Liver (tissue), 9 donors: ENCODE results near the gene BEAN1. TPM values are rescaled to one million over a fixed set of nuclear protein-coding genes. Genes with fewer than 3 reads are reported as not detected.
A peak's percentile ranks its signal among the peaks of the same experiment; 100 is the strongest.

Experiments
- DNase-seq: peaks from one replicate; pipeline ENCODE4 v3.0.0-alpha.2; 2017; ENCODE audit warnings: low spot score
- H3K27ac ChIP-seq, 2 donors: one replicate each; pipeline ENCODE4 v1.7.0; 2013; ENCODE audit warnings: inconsistent platforms in 2 of 2, low read length in 2 of 2, control low read depth in 1 of 2, low read depth in 1 of 2, mild to moderate bottlenecking in 1 of 2
- H3K27me3 ChIP-seq, 4 donors: one replicate each; pipeline versions ENCODE4 v1.6.1 to v1.7.0; 2013; ENCODE audit warnings: low read length in 3 of 4, inconsistent platforms in 1 of 4, mild to moderate bottlenecking in 1 of 4, moderate library complexity in 1 of 4; ENCODE audit not compliant: control insufficient read depth in 4 of 4, insufficient read depth in 4 of 4
- H3K36me3 ChIP-seq, 4 donors: one replicate each; pipeline versions ENCODE4 v1.6.1 to v1.7.0; 2013; ENCODE audit warnings: low read length in 3 of 4, mild to moderate bottlenecking in 3 of 4, low read depth in 1 of 4, moderate library complexity in 1 of 4; ENCODE audit not compliant: control insufficient read depth in 4 of 4, insufficient read depth in 3 of 4
- H3K4me1 ChIP-seq, 4 donors: one replicate each; pipeline versions ENCODE4 v1.6.1 to v1.7.0; 2013; ENCODE audit warnings: low read length in 3 of 4, mild to moderate bottlenecking in 3 of 4, moderate library complexity in 1 of 4; ENCODE audit not compliant: control insufficient read depth in 4 of 4, insufficient read depth in 4 of 4
- H3K4me3 ChIP-seq, 3 donors: one replicate each; pipeline versions ENCODE4 v1.6.1 to v1.7.0; 2013; ENCODE audit warnings: low read length in 3 of 3, control low read depth in 1 of 3, low read depth in 1 of 3, mild to moderate bottlenecking in 1 of 3
- H3K9ac ChIP-seq, 2 donors: one replicate each; pipeline ENCODE4 v1.7.0; 2013; ENCODE audit warnings: low read length in 2 of 2, mild to moderate bottlenecking in 2 of 2, moderate library complexity in 2 of 2, control low read depth in 1 of 2, low read depth in 1 of 2
- H3K9me3 ChIP-seq, 4 donors: one replicate each; pipeline versions ENCODE4 v1.6.1 to v1.7.0; 2013; ENCODE audit warnings: low read length in 3 of 4; ENCODE audit not compliant: control insufficient read depth in 4 of 4
- ATF3 ChIP-seq: IDR thresholded peaks from 2 replicates; pipeline ENCODE4 v1.6.1; 2016; ENCODE audit warnings: antibody characterized with exemption
- CTCF ChIP-seq: fragments of 150-350 bp; IDR thresholded peaks from 2 replicates; pipeline ENCODE4 v1.5.1; 2017; ENCODE audit warnings: improper control_type of control experiment, low read depth, low read length; ENCODE audit not compliant: missing input control
- EGR1 ChIP-seq, 2 donors: IDR thresholded peaks; 2 replicates each; pipeline ENCODE4 v1.6.1; 2016 to 2018; ENCODE audit warnings: antibody characterized with exemption in 2 of 2, low read depth in 2 of 2
- FOXA2 ChIP-seq: IDR thresholded peaks from 2 replicates; pipeline ENCODE4 v1.6.1; 2016; ENCODE audit warnings: antibody characterized with exemption
- GABPA ChIP-seq, 2 donors: IDR thresholded peaks in 1 of 2; conservative IDR thresholded peaks in 1 of 2; 2 replicates each; pipeline ENCODE4 v1.6.1; 2016; ENCODE audit warnings: antibody characterized with exemption in 2 of 2, mild to moderate bottlenecking in 1 of 2, moderate library complexity in 1 of 2
- HNF4A ChIP-seq, 2 donors: conservative IDR thresholded peaks; 2 replicates each; pipeline ENCODE4 v1.6.1; 2016; ENCODE audit warnings: antibody characterized with exemption in 2 of 2, mild to moderate bottlenecking in 2 of 2
- HNF4G ChIP-seq: IDR thresholded peaks from 2 replicates; pipeline ENCODE4 v1.6.1; 2016; ENCODE audit warnings: antibody characterized with exemption
- MAX ChIP-seq: IDR thresholded peaks from 2 replicates; pipeline ENCODE4 v1.6.1; 2016; ENCODE audit warnings: antibody characterized with exemption
- NR2F2 ChIP-seq: IDR thresholded peaks from 2 replicates; pipeline ENCODE4 v1.6.1; 2016; ENCODE audit warnings: antibody characterized with exemption
- RAD21 ChIP-seq, 2 donors: IDR thresholded peaks; 2 replicates each; pipeline ENCODE4 v1.6.1; 2016; ENCODE audit warnings: antibody characterized with exemption in 2 of 2, mild to moderate bottlenecking in 2 of 2
- REST ChIP-seq: IDR thresholded peaks from 2 replicates; pipeline ENCODE4 v1.6.1; 2016; ENCODE audit warnings: antibody characterized with exemption, mild to moderate bottlenecking
- RXRA ChIP-seq, 2 donors: IDR thresholded peaks; 2 replicates each; pipeline ENCODE4 v1.6.1; 2017 to 2018; ENCODE audit warnings: antibody characterized with exemption in 2 of 2, mild to moderate bottlenecking in 1 of 2
- SP1 ChIP-seq: IDR thresholded peaks from 2 replicates; pipeline ENCODE4 v1.6.1; 2018; ENCODE audit warnings: antibody characterized with exemption, mild to moderate bottlenecking
- TAF1 ChIP-seq: conservative IDR thresholded peaks from 2 replicates; pipeline ENCODE4 v1.6.1; 2016; ENCODE audit warnings: antibody characterized with exemption, mild to moderate bottlenecking
- YY1 ChIP-seq: IDR thresholded peaks from 2 replicates; pipeline ENCODE4 v1.6.1; 2016; ENCODE audit warnings: antibody characterized with exemption, mild to moderate bottlenecking
- ZBTB33 ChIP-seq: IDR thresholded peaks from 2 replicates; pipeline ENCODE4 v1.6.1; 2016; ENCODE audit warnings: antibody characterized with exemption
- WGBS: extraction: QIAGEN DNeasy Blood & Tissue Kit; methylation state at CpG from one replicate; pipeline ENCODE4 v1.1.7; 2013; 5-methylcytosine and 5-hydroxymethylcytosine counted together
- polyA plus RNA-seq, 2 donors: library from polyadenylated mRNA; stranded (reverse) in 1 of 2; unstranded in 1 of 2; fragments of 200-250 nt in 1 of 2; fragments of >200 nt in 1 of 2; fragmentation: Nextera tagmentation in 1 of 2; extraction: Ambion mirVana in 1 of 2; gene quantifications; one replicate each; pipeline versions ENCODE4 v1.2.1 to v1.2.3, GENCODE V29; 2013 to 2015
- total RNA-seq, 2 donors: library from RNA; depleted of rRNA; stranded (reverse); fragments of >200 nt; gene quantifications; one replicate each; pipeline ENCODE4 v1.2.3, GENCODE V29; 2014
- donor health status: healthy.
- donor health status: healthy.
- donor health status: healthy.
- donor health status: healthy.
- donor health status: healthy.

BEAN1 gene
- total and polyA plus RNA-seq, 4 donors = 0.22 to 0.99 (median 0.25) TPM; not detected in 1

- no peaks in the 10 kb centered on the region for H3K36me3 ChIP-seq
- 76% methylated on average over 8 of the region's 8 CpGs for WGBS
- H3K4me1 ChIP-seq = peaks cover 17 to 53% (median 38%) of the 10 kb centered on the region in 4 donors
- H3K9me3 ChIP-seq = no peaks in the 10 kb centered on the region
- H3K4me3 ChIP-seq = peak overlapping the region in 2 of 3 donors; percentile 22 to 56
- peak overlapping the region; percentile 99 to 100 for H3K27ac ChIP-seq
- DNase-seq = no peak
- TF ChIP-seq HNF4G (no peak), CTCF (no peak), NR2F2 (no peak), EGR1 (IDR thresholded peaks at IDR 0.05; ENCODE audit: low read depth in 2 of 2) (no peak), RAD21 (IDR thresholded peaks at IDR 0.05) (no peak), HNF4A (conservative IDR thresholded peaks at IDR 0.05) (no peak), REST (no peak), FOXA2 (no peak), GABPA (IDR thresholded peaks at IDR 0.05 in 1 of 2, conservative IDR thresholded peaks at IDR 0.05 in 1 of 2) (no peak), ATF3 (no peak), YY1 (no peak), RXRA (IDR thresholded peaks at IDR 0.05) (no peak)
- H3K27me3 ChIP-seq = no peaks in the 10 kb centered on the region
- H3K9ac ChIP-seq = peak overlapping the region; percentile 63 to 90
Observed at GRCh38 chr16:66517586-66518263, 90.6 kb downstream of the BEAN1 start.

- WGBS = 88% methylated on average over 11 of the region's 11 CpGs
- H3K36me3 ChIP-seq = no peaks in the 10 kb centered on the region
- no peak for TF ChIP-seq GABPA (IDR thresholded peaks at IDR 0.05 in 1 of 2, conservative IDR thresholded peaks at IDR 0.05 in 1 of 2)
- TF ChIP-seq FOXA2 = no peak
- no peak for TF ChIP-seq RAD21 (IDR thresholded peaks at IDR 0.05)
- TF ChIP-seq MAX = no peak
- TF ChIP-seq NR2F2 = no peak
- no peak for TF ChIP-seq ZBTB33
- TF ChIP-seq EGR1 (IDR thresholded peaks at IDR 0.05; ENCODE audit: low read depth in 2 of 2) = no peak
- no peak for TF ChIP-seq REST
- no peak for TF ChIP-seq TAF1
- no peak for TF ChIP-seq SP1
- TF ChIP-seq HNF4G = no peak
- peak overlapping the region in 1 of 2 donors; percentile 30 for H3K9ac ChIP-seq
- DNase-seq = no peak
- H3K4me1 ChIP-seq = peaks cover 15 to 54% (median 32%) of the 10 kb centered on the region in 4 donors
- H3K9me3 ChIP-seq = no peaks in the 10 kb centered on the region
- no peak overlapping the region for H3K4me3 ChIP-seq
- peak overlapping the region; percentile 40 to 79 for H3K27ac ChIP-seq
- no peaks in the 10 kb centered on the region for H3K27me3 ChIP-seq
Observed at GRCh38 chr16:66519482-66520373, 92.6 kb downstream of the BEAN1 start.
